Mammary epithelial cell (primary cell): ENCODE results near the gene ZNF91.
"Not testable (repeated sequence)": the region's sequence is repeated elsewhere in the genome, so short reads cannot be mapped to it uniquely, and the experiment has no call there.

Experiments used
- CTCF ChIP-seq, 2 donors: IDR thresholded peaks in 1 of 2; conservative IDR thresholded peaks in 1 of 2; 2 replicates each; pipeline ENCODE4 v1.5.1; 2011 to 2012; ENCODE audit warnings: inconsistent platforms in 2 of 2, low read length in 2 of 2, mild to moderate bottlenecking in 2 of 2, control low read depth in 1 of 2, low read depth in 1 of 2; ENCODE audit not compliant: insufficient read depth in 1 of 2; ENCODE audit errors: extremely low read depth in 1 of 2
- EZH2 ChIP-seq: IDR thresholded peaks from 2 replicates; pipeline ENCODE4 v1.6.1; 2012; ENCODE audit warnings: low read length, inconsistent platforms, borderline replicate concordance

- TF ChIP-seq CTCF (conservative IDR thresholded peaks at IDR 0.05 in 1 of 2, IDR thresholded peaks at IDR 0.05 in 1 of 2; ENCODE audit: extremely low read depth in 1 of 2, insufficient read depth in 1 of 2, low read depth in 1 of 2, low read length in 2 of 2); EZH2: not testable (repeated sequence)
These were observed 29.2 kb downstream of the ZNF91 start for GRCh38 chr19:23366031-23366430.
